ENCODE measurements around the gene LCN1.

The LCN1 gene

GRCh38 chr9:135520916-135521607, at the start of gene LCN1:
LCN1 (plus strand) TSS chr9:135521440; CDS start chr9:135521498, 58 bp downstream.
- DNase-seq, result no peak

- DNase-seq, result no peak
These were observed 49.2 kb upstream of the LCN1 start for GRCh38 chr9:135471791-135472640.

DNA sequence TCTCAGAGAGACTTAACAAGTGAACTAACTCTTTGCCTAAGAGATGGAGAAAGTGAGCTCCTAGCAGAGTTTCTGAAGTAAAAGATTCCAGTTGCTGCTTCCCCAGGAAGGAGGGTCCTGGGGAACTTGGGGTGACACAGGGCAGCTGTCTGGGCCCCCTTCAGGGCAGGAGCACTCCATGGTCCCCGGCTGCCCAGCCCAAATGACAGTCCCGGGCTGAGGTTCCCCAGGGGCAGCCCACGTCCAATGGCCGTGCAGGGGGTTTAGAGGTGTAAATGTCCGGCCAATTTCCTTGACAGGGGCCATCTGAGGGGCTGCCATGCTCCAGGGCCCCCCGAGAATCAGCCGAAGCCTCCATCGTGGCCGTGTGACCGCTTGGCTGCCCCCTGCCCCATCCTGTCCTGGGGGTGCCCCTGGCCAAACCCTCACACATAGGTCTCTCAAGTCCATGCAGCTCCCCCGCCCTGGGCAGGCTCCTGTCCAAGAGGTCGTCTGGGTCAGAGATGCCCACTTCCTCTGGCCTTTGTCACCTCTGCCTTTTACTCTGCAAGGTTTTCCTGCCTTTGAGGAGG, 47.2 kb upstream of the LCN1 start:
- DNase-seq, result no peak

DNA sequence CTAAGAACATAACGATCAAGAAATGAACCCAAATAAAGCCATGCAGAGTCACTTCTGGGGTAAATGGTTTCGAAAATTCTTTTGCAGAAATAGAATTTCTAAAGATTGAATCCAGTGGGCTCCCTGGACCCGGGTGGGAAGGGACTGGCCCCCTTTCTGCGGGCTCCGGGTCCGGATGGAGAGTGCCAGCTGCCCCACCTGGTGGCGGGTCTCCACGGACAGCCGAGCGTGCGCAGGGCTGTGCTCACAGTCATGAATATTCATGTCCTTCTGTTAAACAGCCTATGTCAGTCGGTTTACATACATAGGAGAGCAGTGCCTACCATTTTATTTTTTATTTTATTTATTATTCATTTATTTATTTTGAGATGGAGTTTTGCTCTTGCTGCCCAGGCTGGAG, 46.3 kb upstream of the LCN1 start:
- DNase-seq, result no peak

- DNase-seq, result no peak
These were observed 44.5 kb upstream of the LCN1 start for GRCh38 chr9:135476561-135477355.

GRCh38 chr9:135478191-135478590, 43.0 kb upstream of the LCN1 start:
- no peak for DNase-seq

- DNase-seq, result no peak
These were observed 42.3 kb upstream of the LCN1 start for GRCh38 chr9:135478829-135479468.

- no peak for DNase-seq
These were observed 41.7 kb upstream of the LCN1 start, which contains the start of gene PPP1R26 for GRCh38 chr9:135479469-135480052. PPP1R26 (plus strand) TSS chr9:135479782; CDS start chr9:135484511, 4,729 bp downstream.

DNA sequence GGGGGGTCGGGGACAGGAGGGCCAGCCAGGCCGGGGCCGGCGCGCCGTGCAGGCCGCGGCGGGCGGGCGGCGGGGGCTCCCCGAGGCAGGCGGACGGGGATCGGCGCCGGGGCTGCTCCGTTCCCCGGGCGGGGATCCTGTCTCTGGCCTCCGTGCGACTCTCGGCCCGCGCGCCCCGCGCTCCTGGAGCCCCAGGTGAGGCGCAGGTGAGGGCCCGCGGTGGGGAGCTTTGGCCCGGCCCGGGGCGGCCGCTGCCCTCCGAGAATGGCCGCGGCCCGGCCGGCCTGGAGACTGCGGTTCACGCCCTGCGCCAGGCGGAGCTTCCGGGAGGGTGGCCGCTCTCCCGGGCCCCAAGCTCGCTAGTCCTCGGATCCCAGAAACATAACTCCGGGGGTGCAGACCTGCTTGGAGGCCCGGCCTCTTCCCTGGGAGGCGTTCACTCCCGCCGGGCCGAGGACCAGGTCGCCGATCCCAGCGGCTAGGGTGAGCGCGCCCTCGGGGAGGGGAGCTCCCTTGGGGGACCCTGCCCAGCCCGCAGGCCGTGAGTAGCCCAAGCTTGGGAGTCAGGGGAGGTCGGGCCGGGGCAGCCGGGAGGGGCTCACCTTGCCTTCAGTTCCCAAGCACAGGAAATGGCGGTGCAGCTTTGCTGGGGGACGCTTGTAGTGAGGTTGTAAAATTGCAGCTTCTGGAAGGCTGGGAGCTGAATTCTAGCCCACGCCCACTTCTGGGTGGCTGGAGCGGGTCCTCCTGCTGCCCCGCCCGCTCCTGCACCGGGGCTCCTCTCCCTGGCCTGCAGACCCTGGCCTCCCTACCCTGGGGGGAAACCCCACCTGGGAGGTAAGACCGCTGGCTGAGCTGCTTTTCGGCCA, 40.9 kb upstream of the LCN1 start:
- no peak for DNase-seq

DNA sequence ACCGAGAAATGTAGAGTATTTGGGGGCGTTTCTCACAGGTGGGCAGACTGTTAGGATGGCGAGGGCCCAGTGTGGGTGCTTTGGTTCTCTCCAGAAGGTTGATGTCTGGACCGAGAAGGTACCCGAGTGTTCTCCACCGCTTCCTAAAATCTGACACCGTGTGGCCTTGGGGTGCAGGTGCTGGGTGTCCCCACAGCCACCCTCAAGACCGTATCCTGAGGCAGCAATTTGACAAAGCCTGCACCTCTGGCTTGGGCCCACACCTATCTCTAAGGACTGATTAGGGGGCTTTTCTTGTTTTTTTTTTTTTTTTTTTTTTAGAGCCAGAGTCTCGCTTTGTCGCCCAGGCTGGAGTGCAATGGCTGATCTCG, 40.3 kb upstream of the LCN1 start:
- DNase-seq, result no peak

DNA sequence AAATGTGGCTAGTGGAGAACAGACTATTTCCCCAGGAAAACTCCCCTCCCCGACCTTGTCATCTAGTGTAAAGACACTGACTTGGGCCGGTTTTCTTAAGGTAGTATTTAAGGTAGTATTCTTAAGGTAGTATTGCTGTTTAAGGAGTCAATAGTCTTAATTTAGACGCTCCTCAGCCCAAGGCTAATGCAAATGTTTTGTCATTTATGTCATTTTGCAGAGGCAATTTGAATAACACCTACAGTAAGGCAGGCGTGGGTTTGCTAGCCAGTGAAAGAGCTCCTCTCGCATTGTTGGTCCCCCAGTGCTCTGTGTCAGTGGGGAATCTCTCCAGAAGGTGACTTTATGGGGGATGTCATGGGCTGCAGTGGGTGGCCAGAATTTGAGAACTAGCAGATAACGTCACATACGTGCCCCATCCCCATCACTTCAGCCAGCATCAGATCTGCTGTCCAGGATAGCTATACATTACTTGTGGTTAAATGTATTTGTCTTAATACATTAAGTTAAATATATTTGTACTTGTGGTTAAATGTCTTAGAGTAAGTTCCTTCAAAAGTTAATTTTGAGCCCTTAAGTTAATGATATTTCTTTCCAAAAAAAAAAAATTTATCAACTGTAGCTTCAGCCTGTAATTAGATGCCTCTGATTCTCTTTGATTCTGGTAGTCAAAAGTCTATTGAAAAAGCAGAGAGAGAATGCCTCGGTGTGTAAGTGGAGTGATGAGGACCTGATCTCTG, 39.1 kb upstream of the LCN1 start:
- DNase-seq, result no peak

DNA sequence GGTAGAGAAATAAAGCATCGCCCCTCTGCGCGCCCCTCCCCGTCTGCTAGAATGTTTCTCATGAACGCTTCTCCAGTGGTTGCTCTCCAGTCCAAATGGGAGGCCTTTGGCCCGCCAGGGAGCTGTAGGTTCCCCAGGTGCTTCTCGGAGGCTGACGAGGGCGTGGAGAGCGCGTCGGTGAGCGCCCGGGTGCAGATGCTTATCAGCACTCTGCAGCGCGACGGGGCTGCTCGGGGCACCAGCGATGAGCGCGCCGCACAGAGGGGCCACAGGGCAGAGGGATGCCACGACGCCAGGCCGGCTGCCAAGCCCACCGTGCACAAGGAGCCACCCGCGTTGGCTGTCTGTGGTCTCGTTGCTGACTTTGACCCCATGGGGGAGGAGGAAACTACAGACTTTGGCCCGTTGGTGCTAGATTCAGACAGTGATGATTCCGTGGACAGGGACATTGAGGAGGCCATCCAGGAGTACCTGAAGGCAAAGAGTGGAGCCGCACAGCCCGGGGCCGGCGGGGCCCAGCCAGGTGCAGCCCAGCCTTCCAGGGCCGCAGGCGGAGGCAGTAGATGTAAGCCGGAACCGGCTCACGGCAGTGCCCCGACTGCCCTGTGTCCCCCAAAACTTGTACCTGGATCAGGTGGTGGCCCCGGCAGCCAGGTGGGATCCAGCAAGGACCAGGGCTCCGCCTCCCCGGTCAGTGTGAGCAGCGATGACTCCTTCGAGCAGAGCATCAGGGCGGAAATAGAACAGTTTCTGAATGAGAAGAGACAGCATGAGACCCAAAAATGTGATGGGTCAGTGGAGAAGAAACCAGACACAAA, 36.6 kb upstream of the LCN1 start:
- DNase-seq, result no peak

GRCh38 chr9:135485385-135485784, 35.9 kb upstream of the LCN1 start:
- DNase-seq, result no peak

DNA sequence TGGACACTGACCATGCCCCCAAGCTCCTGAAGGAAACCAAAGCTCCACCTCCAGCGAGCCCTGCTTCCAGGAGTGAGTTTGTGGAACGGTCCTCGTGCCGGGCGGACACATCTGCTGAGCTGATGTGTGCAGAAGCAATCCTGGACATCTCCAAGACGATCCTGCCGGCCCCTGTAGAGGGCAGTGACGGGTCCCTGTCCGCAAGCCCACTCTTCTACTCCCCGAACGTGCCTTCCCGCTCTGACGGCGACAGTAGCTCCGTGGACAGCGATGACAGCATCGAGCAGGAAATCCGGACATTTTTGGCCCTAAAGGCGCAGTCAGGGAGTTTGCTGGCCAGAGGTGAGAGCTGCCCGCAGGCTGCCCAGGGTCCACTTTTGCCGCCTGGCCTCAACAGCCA, 35.4 kb upstream of the LCN1 start:
- DNase-seq, result no peak

DNA sequence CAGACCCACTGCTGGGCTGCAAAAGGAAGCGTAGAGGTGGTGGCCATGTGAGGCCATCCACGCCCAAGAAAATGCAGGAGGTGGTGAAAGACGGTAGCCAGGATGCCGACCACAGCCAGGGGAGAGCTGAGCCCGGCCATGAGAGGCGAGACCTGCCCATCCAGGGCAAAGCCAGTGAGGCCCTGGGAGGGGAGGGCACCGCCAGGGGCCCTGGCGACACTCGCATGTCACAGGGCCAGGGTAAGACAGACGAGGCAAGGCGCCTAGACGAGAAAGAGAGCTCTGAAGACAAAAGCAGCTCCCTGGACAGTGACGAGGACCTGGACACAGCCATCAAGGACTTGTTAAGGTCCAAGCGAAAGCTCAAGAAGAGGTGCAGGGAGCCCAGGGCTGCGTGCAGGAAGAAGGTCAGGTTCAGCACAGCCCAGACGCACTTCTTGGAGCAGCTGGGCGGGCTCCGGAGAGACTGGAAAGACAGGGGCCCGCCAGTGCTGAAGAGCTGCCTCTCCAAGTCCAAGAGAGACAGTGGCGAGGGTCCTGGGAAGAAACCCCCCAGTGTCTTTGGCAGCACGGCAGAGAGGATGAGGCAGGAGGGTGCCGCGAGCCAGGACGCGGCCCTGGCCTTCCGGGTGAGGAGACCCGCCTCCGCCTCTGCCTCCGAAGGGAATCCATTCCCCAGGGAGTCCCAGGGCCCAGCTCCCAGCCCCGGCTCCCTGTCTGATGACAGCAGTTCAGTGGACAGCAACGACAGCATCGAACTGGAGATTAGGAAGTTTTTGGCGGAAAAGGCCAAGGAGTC, 34.8 kb upstream of the LCN1 start:
- no peak for DNase-seq

DNA sequence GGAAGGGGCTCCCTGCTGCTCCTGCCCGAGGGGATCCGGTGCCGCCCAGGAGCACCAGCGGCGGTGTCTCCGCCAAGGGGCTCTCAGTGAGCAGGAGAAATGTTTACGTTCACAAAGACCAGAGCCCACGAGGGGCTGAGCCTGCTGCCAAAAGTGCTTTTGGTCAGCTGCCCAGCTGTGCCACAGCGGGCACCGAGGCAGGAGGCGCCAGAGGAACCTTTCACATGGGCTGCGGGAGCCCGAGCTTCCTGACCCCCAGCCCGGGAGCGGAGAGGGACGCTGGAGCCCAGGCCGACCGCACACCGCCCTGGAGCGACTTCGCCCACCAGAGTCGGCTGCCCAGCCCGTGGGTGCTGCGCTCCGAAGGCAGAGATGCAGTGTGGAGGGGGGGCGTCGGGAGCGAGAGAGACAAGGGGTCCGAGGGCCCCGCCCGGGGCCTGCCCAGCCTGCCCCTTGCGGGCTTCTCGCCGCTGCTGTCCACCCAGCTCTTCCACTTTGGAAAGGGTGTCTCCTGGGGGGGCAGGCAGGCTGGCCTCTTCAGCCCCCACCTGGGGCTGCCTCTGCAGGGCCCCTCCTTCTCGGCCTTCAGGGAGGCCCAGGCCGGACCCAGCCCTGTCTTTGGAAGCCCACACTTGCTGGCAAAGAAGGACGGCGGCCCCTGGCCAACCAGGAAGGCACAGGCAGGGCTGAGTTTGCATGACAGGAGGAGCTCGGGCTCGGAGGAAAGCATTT, 33.8 kb upstream of the LCN1 start:
- DNase-seq, result no peak

DNA sequence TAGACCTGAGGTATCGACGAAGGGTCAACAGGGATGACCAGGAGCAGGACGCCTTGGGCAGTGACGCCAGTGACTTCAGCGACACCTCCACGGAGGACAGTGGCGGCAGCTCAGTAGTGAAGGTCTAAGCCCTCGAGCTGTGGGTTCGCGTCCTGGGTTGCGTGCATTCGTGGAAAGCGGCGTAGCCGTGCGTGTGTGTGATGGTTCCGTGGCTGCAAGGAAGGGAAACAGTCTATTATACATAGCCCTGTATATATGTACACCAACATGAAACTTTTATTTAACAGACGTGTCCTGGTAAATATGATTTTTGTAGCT, 33.3 kb upstream of the LCN1 start:
- DNase-seq, result no peak

- DNase-seq, result no peak
These were observed 32.7 kb upstream of the LCN1 start for GRCh38 chr9:135488527-135488926.
